GM21825 (cell line): ENCODE results near the gene WBP2.
"Not testable (repeated sequence)": the region's sequence is repeated elsewhere in the genome, so short reads cannot be mapped to it uniquely, and the experiment has no call there.

Experiments
- ATAC-seq: cut with Tn5 transposase; IDR thresholded peaks from one replicate; pipeline ENCODE4 v1.9.1; 2021; ENCODE audit warnings: mild to moderate bottlenecking, moderate library complexity; ENCODE audit not compliant: unreplicated experiment

Gene WBP2

GRCh38 chr17:75889454-75889853 lies 34.3 kb upstream of the WBP2 start:
- ATAC-seq = no peak

- no peak for ATAC-seq
Measured at GRCh38 chr17:75888484-75888883, 33.3 kb upstream of the WBP2 start.

GRCh38 chr17:75885860-75886259 lies 30.7 kb upstream of the WBP2 start:
- ATAC-seq = not testable (repeated sequence)

- no peak for ATAC-seq
Measured at GRCh38 chr17:75885431-75885830, 30.3 kb upstream of the WBP2 start.

GRCh38 chr17:75881678-75882454 lies 26.7 kb upstream of the WBP2 start:
- ATAC-seq = no peak

- no peak for ATAC-seq
Measured at GRCh38 chr17:75880266-75880665, 25.1 kb upstream of the WBP2 start.

- ATAC-seq = no peak
Measured at GRCh38 chr17:75878174-75878998, 23.3 kb upstream of the WBP2 start, which contains the start of gene TRIM47. TSS of gene TRIM47 (minus strand) at chr17:75878581. CDS start at chr17:75878548, 33 bp downstream.

- no peak for ATAC-seq
Measured at GRCh38 chr17:75877752-75878173, 22.6 kb upstream of the WBP2 start.

- no peak for ATAC-seq
Measured at GRCh38 chr17:75876938-75877751, 22.0 kb upstream of the WBP2 start.

- no peak for ATAC-seq
Measured at GRCh38 chr17:75876190-75876937, 21.2 kb upstream of the WBP2 start.

GRCh38 chr17:75875940-75876189 lies 20.7 kb upstream of the WBP2 start:
- no peak for ATAC-seq

- ATAC-seq = no peak
Measured at GRCh38 chr17:75875182-75875939, 20.2 kb upstream of the WBP2 start.

GRCh38 chr17:75874323-75875181 lies 19.4 kb upstream of the WBP2 start:
- no peak for ATAC-seq

GRCh38 chr17:75873587-75874322 lies 18.6 kb upstream of the WBP2 start:
- no peak for ATAC-seq

GRCh38 chr17:75872434-75873351 lies 17.6 kb upstream of the WBP2 start:
- no peak for ATAC-seq

GRCh38 chr17:75870228-75870627 lies 15.1 kb upstream of the WBP2 start:
- ATAC-seq = not testable (repeated sequence)
